ENCODE results near the gene SLC12A9.

SLC12A9 gene

DNA sequence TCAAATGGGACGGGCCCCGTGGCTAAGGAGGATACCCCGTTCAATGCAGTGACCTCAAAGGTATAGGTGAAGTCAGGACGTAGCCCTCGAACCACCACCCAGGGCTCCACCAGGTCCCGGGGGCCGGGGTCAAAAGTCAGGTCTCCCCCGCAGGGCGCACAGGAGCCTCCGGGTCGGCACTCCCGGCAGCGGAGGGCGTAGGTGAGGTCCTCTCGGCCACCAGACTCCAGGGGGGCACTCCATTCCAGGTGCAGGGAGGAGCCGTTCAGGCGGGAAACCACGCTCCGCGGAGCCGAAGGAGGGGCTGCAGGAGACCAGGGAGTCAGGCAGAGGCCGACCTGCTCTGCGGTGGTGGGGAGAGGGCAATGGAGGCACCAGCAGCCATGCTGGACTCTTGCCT, 32.9 kb upstream of the SLC12A9 start:
- H3K27ac ChIP-seq (ENCODE audit: extremely low read depth, low read depth, low read length): no peak overlapping the region
- no peak overlapping the region for H3K4me3 ChIP-seq (ENCODE audit: low read depth, low read length)
- TF ChIP-seq ZNF626 (tag by site-specific recombination; IDR thresholded peaks at IDR 0.05) (no peak), ZSCAN30 (tag by site-specific recombination; IDR thresholded peaks at IDR 0.05) (no peak), SP7 (tag by site-specific recombination; IDR thresholded peaks at IDR 0.05) (no peak), ZNF837 (tag by site-specific recombination; IDR thresholded peaks at IDR 0.05) (no peak), IKZF3 (tag by site-specific recombination; IDR thresholded peaks at IDR 0.05) (no peak), ZNF133 (tag by site-specific recombination; IDR thresholded peaks at IDR 0.05) (no peak), ZNF311 (tag by site-specific recombination; IDR thresholded peaks at IDR 0.05; ENCODE audit: borderline replicate concordance) (no peak), ZNF404 (tag by site-specific recombination; IDR thresholded peaks at IDR 0.05) (no peak), ZNF529 (tag by site-specific recombination; IDR thresholded peaks at IDR 0.05; ENCODE audit: insufficient replicate concordance) (no peak), ZNF549 (tag by site-specific recombination; IDR thresholded peaks at IDR 0.05) (no peak), ZNF513 (tag by site-specific recombination; IDR thresholded peaks at IDR 0.05) (no peak), ZNF423 (tag by site-specific recombination; IDR thresholded peaks at IDR 0.05) (no peak), ZNF518A (tag by site-specific recombination; conservative IDR thresholded peaks at IDR 0.05; ENCODE audit: low read depth) (no peak), ZNF140 (tag by site-specific recombination; IDR thresholded peaks at IDR 0.05) (no peak), ZNF670 (tag by site-specific recombination; IDR thresholded peaks at IDR 0.05; ENCODE audit: low read depth) (no peak), INSM2 (tag by site-specific recombination; IDR thresholded peaks at IDR 0.05) (no peak), ZNF211 (tag by site-specific recombination; IDR thresholded peaks at IDR 0.05; ENCODE audit: low read depth) (no peak), ZNF776 (tag by site-specific recombination; IDR thresholded peaks at IDR 0.05; ENCODE audit: borderline replicate concordance) (no peak)
- TF ChIP-seq, protein P1, sequence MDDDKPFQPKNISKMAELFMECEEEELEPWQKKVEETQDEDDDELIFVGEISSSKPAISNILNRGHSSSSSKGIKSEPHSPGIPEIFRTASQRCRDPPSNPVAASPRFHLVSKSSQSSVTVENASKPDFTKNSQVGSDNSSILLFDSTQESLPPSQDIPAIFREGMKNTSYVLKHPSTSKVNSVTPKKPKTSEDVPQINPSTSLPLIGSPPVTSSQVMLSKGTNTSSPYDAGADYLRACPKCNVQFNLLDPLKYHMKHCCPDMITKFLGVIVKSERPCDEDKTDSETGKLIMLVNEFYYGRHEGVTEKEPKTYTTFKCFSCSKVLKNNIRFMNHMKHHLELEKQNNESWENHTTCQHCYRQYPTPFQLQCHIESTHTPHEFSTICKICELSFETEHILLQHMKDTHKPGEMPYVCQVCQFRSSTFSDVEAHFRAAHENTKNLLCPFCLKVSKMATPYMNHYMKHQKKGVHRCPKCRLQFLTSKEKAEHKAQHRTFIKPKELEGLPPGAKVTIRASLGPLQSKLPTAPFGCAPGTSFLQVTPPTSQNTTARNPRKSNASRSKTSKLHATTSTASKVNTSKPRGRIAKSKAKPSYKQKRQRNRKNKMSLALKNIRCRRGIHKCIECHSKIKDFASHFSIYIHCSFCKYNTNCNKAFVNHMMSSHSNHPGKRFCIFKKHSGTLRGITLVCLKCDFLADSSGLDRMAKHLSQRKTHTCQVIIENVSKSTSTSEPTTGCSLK (tag by site-specific recombination; IDR thresholded peaks at IDR 0.05): no peak
- TF ChIP-seq, protein P2, sequence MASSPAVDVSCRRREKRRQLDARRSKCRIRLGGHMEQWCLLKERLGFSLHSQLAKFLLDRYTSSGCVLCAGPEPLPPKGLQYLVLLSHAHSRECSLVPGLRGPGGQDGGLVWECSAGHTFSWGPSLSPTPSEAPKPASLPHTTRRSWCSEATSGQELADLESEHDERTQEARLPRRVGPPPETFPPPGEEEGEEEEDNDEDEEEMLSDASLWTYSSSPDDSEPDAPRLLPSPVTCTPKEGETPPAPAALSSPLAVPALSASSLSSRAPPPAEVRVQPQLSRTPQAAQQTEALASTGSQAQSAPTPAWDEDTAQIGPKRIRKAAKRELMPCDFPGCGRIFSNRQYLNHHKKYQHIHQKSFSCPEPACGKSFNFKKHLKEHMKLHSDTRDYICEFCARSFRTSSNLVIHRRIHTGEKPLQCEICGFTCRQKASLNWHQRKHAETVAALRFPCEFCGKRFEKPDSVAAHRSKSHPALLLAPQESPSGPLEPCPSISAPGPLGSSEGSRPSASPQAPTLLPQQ (tag by site-specific recombination; IDR thresholded peaks at IDR 0.05): no peak
- ChIA-PET POLR2A (interaction anchor here (1.6 kb wide), 1 partner anchor 113 kb away, joined by 3 read pairs; the partner anchor contains the start of gene POP7), CTCF (no interaction called here)
- no peaks in the 10 kb centered on the region for H3K4me1 ChIP-seq (ENCODE audit: control insufficient read depth, insufficient read depth, low read length)
- peaks cover 54 to 79% of the 10 kb centered on the region in 2 experiments for H3K36me3 ChIP-seq (ENCODE audit: control insufficient read depth in 2 of 2, insufficient read depth in 1 of 2, low read length in 2 of 2)
- no peaks in the 10 kb centered on the region for H3K9me3 ChIP-seq (ENCODE audit: control insufficient read depth, insufficient read depth, low read depth, low read length)
